GM12878 (cell line): ENCODE results near the gene DCLK2. TPM values are rescaled to one million over a fixed set of nuclear protein-coding genes. Genes with fewer than 3 reads are reported as not detected.

ENCODE experiments used
- ATAC-seq: fragments of 200-7000 bp; cut with Tn5 transposase; 3 replicates; pipeline ENCODE4 v1.9.1; 2020; ENCODE audit warnings: mild to moderate bottlenecking, moderate library complexity
- BruUV-seq: library from RNA; stranded (reverse); fragments of 400-500 nt; replicated peaks from 2 replicates; lab custom pipeline; 2021; lab: Mats Ljungman, UMichigan
- CTCF ChIA-PET: fragments of 300-600 bp; sonication (Branson Sonifier 250); formaldehyde crosslinking; extraction: SDS; loops from one replicate; lab custom pipeline; 2021; ENCODE audit warnings: inconsistent platforms; lab: Yijun Ruan, JAX
- POLR2A ChIA-PET: fragments of 350-600 bp; formaldehyde crosslinking; extraction: SDS; loops from one replicate; lab custom pipeline; 2021; ENCODE audit warnings: inconsistent platforms; lab: Charles Lee
- RAD21 ChIA-PET: fragments of 300-600 bp; sonication (Branson Sonifier 250); formaldehyde crosslinking; loops from one replicate; lab custom pipeline; 2023; ENCODE audit warnings: antibody characterized with exemption; ENCODE audit not compliant: unreplicated experiment; lab: Charles Lee
- SMC1A ChIA-PET: fragments of 300-600 bp; sonication (Branson Sonifier 250); formaldehyde crosslinking; loops from one replicate; lab custom pipeline; 2023; ENCODE audit not compliant: unreplicated experiment, uncharacterized antibody; lab: Charles Lee
- DNase-seq: peaks from one replicate; pipeline ENCODE4 v3.0.0-alpha.2; 2011; ENCODE audit warnings: low read depth, low spot score
- FAIRE-seq: peaks from 3 replicates; lab custom pipeline; 2011; peaks lifted over from hg19 to GRCh38; lab: Jason Lieb, UNC
- H2AFZ ChIP-seq: 2 replicates; pipeline ENCODE4 v1.6.0; 2011; ENCODE audit warnings: low read depth, low read length, control low read depth; ENCODE audit not compliant: control insufficient read depth
- H3K27ac ChIP-seq: 2 replicates; pipeline ENCODE4 v1.5.1; 2011; ENCODE audit warnings: control low read depth; ENCODE audit not compliant: control insufficient read depth, insufficient read depth
- H3K27me3 ChIP-seq, 2 experiments: replicated peaks in 1 of 2; 2 replicates each; pipeline versions ENCODE4 v1.6.0 to v1.6.1; 2011; ENCODE audit warnings: low read length in 1 of 2; ENCODE audit not compliant: control insufficient read depth in 2 of 2, insufficient read depth in 2 of 2
- H3K36me3 ChIP-seq, 2 experiments: 2 replicates each; pipeline ENCODE4 v1.5.1; 2011; ENCODE audit warnings: low read length in 1 of 2; ENCODE audit not compliant: control insufficient read depth in 2 of 2, insufficient read depth in 2 of 2
- H3K4me1 ChIP-seq: 2 replicates; pipeline ENCODE4 v1.6.1; 2011; ENCODE audit warnings: mild to moderate bottlenecking, low read length, moderate library complexity, mixed read lengths; ENCODE audit not compliant: control insufficient read depth, insufficient read depth
- H3K4me2 ChIP-seq: 2 replicates; pipeline ENCODE4 v1.6.0; 2011; ENCODE audit warnings: control low read depth; ENCODE audit not compliant: control insufficient read depth, insufficient read depth
- H3K4me3 ChIP-seq: fragments of 200-600 bp; sonication (generic); 2 replicates; pipeline ENCODE4 v1.5.1; 2016
- H3K79me2 ChIP-seq: 2 replicates; pipeline ENCODE4 v1.6.0; 2011; ENCODE audit warnings: low read length; ENCODE audit not compliant: control insufficient read depth, insufficient read depth
- H3K9ac ChIP-seq: 2 replicates; pipeline ENCODE4 v1.8.0; 2011; ENCODE audit warnings: low read length, control low read depth, mixed read lengths; ENCODE audit not compliant: control insufficient read depth, insufficient read depth
- H3K9me3 ChIP-seq: replicated peaks from 3 replicates; pipeline ENCODE4 v1.5.1; 2011; ENCODE audit warnings: mild to moderate bottlenecking, low read length; ENCODE audit not compliant: control insufficient read depth, insufficient read depth
- H4K20me1 ChIP-seq: 2 replicates; pipeline ENCODE4 v1.6.0; 2011; ENCODE audit not compliant: control insufficient read depth, insufficient read depth
- CBX5 ChIP-seq: sonication (generic); IDR thresholded peaks from 2 replicates; pipeline ENCODE4 v1.6.1; 2016; ENCODE audit warnings: low read depth, moderate library complexity, mild to moderate bottlenecking, inconsistent platforms
- DPF2 ChIP-seq: fragments of 450-650 bp; IDR thresholded peaks from 2 replicates; pipeline ENCODE4 v1.6.1; 2017; ENCODE audit warnings: mild to moderate bottlenecking
- SMAD1 ChIP-seq: fragments of 450-650 bp; IDR thresholded peaks from 2 replicates; pipeline ENCODE4 v1.6.1; 2018; ENCODE audit warnings: mild to moderate bottlenecking, low read depth; ENCODE audit not compliant: partially characterized antibody
- WGBS: methylation state at CpG from one replicate; pipeline ENCODE4 v1.1.6; 2016; ENCODE audit warnings: low lambda C conversion rate; ENCODE audit not compliant: insufficient replicate concordance, insufficient coverage; ENCODE audit errors: missing lambda C conversion rate; 5-methylcytosine and 5-hydroxymethylcytosine counted together
- in situ Hi-C: fragments of 300-500 bp; cut with MboI; formaldehyde crosslinking; loops from 9 replicates; pipeline ENCODE4 v1.14.3; 2018; ENCODE audit warnings: mixed read lengths
- intact Hi-C: fragments of 100-400 bp; cut with micrococcal nuclease; formaldehyde crosslinking; loops from one replicate; pipeline ENCODE4 v1.14.2; 2022; ENCODE audit not compliant: unreplicated experiment
- polyA plus RNA-seq, 11 experiments: library from polyadenylated mRNA; depleted of rRNA in 4 of 11; unstranded in 6 of 11; stranded (reverse) in 5 of 11; fragments of >200 nt; fragmentation: Nextera tagmentation in 4 of 11; fragmentation: Illumina TruSeq in 1 of 11; extraction: Ambion mirVana in 4 of 11; extraction: Trizol in 1 of 11; gene quantifications; 1 replicate in 1 of 11; 2 replicates in 10 of 11; pipeline versions ENCODE4 v1.2.1 to v1.2.3, GENCODE V29; 2011 to 2016; ENCODE audit warnings: inconsistent platforms in 2 of 11, missing spikeins in 2 of 11, low read depth in 1 of 11
- total RNA-seq, 4 experiments: library from RNA; depleted of rRNA in 3 of 4; stranded (reverse); fragments of >200 nt in 3 of 4; fragmentation: Illumina TruSeq in 1 of 4; extraction: Trizol in 1 of 4; gene quantifications; 2 replicates each; pipeline versions ENCODE4 v1.2.1 to v1.2.3, GENCODE V29; 2013 to 2021
- TF ChIP-seq, protein P1 (sequence below): IDR thresholded peaks from 2 replicates; pipeline ENCODE4 v1.6.1; 2011; ENCODE audit warnings: mild to moderate bottlenecking, low read depth, low read length, moderate library complexity; ENCODE audit not compliant: insufficient replicate concordance
- TF ChIP-seq, protein P2 (sequence below): IDR thresholded peaks from 2 replicates; pipeline ENCODE4 v1.6.1; 2011; ENCODE audit warnings: borderline replicate concordance, low read depth, mild to moderate bottlenecking, moderate library complexity, mixed read lengths, low read length; ENCODE audit not compliant: insufficient read depth; ENCODE audit errors: extremely low read length

The DCLK2 gene
- total and polyA plus RNA-seq, 10 of the 15 experiments (the other 5 are each of a cell fraction or from before 2014, with no cell fraction given), result not detected

DNA sequence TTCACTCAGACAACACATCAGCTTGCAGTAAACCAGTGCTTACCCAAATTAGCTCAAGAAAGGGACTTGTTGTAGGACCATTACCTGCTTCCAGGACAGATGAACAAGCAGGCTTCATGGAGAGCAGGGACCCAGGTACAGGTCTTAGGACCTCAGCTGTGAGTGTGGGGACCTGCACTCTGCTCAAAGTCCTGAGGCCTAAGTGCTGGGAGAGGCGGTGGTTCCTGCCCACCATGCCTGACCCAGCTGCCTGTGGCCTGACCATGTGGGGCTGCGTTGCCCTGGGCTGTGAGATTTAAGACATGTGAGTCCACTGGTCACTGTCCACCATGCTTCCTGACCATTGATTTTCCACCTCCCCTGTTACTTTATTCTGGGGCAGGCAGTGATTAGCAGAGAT is 140.2 kb downstream of the DCLK2 start:
- Histone ChIP-seq H3K4me1 (no peaks in the 10 kb centered on the region), H4K20me1 (no peaks in the 10 kb centered on the region), H3K9ac (no peak overlapping the region), H3K27ac (no peak overlapping the region), H3K79me2 (no peaks in the 10 kb centered on the region), H3K4me3 (no peak overlapping the region), H3K4me2 (no peak overlapping the region), H3K27me3 (no peaks in the 10 kb centered on the region; a peak in 1 of 4 replicates), H3K36me3 (no peaks in the 10 kb centered on the region), H2AFZ (no peak overlapping the region), H3K9me3 (no peaks in the 10 kb centered on the region)
- in situ Hi-C loops (loop anchor here (5.0 kb wide), 1 partner anchor 201 kb away; no protein-coding TSS in a partner anchor), intact Hi-C loops (no loop called here)
- TF ChIP-seq DPF2, result no peak
- no peak for DNase-seq
- CTCF ChIA-PET, result interaction anchor here (1.2 to 4.0 kb wide), 5 partner anchors 9 to 220 kb away, joined by 4 to 21 read pairs (median 4); no protein-coding TSS in a partner anchor
- 28% methylated on average over 2 of the region's 2 CpGs for WGBS
- RAD21 ChIA-PET, result no interaction called here
- FAIRE-seq, result no peak
- ATAC-seq, result no peak
- BruUV-seq, result no TSS peak
- SMC1A ChIA-PET, result interaction anchor here (0.9 to 1.0 kb wide), 2 partner anchors 25 to 216 kb away, joined by 3 to 4 read pairs; no protein-coding TSS in a partner anchor
- POLR2A ChIA-PET, result no interaction called here

DNA sequence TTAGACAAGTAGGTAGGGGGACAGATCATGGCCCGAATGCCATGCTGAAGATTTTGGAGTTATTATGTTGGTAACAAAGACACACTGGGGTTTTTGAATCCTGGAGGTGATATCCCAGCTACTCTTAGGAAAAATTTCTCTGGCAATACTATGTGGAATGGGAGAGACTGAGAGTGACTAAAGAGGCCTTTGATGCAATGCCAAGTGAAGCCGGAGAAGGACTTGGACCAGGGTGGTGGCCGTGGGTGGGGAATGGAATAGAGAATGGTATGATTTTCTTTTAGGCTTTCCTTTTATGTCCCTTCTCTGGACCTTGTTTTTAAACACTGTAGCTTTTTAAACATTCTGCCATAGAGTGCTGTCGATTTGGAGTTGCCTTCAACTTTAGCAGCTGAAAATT is 141.6 kb downstream of the DCLK2 start:
- no peaks in the 10 kb centered on the region for H3K36me3 ChIP-seq
- ATAC-seq (no peak), DNase-seq (no peak)
- RAD21 ChIA-PET, result no interaction called here
- no peaks in the 10 kb centered on the region for H3K79me2 ChIP-seq
- CTCF ChIA-PET, result interaction anchor here (1.0 to 4.0 kb wide), 3 partner anchors 11 to 222 kb away, joined by 3 to 21 read pairs (median 3); no protein-coding TSS in a partner anchor
- H3K9me3 ChIP-seq, result no peaks in the 10 kb centered on the region
- POLR2A ChIA-PET, result no interaction called here
- no peak overlapping the region for H2AFZ ChIP-seq
- no TSS peak for BruUV-seq
- TF ChIP-seq, protein P1, sequence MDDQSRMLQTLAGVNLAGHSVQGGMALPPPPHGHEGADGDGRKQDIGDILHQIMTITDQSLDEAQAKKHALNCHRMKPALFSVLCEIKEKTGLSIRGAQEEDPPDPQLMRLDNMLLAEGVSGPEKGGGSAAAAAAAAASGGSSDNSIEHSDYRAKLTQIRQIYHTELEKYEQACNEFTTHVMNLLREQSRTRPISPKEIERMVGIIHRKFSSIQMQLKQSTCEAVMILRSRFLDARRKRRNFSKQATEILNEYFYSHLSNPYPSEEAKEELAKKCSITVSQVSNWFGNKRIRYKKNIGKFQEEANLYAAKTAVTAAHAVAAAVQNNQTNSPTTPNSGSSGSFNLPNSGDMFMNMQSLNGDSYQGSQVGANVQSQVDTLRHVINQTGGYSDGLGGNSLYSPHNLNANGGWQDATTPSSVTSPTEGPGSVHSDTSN, result no peak
- TF ChIP-seq CBX5, result no peak
- TF ChIP-seq SMAD1, result no peak
- TF ChIP-seq, protein P2, sequence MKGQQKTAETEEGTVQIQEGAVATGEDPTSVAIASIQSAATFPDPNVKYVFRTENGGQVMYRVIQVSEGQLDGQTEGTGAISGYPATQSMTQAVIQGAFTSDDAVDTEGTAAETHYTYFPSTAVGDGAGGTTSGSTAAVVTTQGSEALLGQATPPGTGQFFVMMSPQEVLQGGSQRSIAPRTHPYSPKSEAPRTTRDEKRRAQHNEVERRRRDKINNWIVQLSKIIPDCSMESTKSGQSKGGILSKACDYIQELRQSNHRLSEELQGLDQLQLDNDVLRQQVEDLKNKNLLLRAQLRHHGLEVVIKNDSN, result no peak
- TF ChIP-seq, all 136 proteins: peak for 0
- Histone ChIP-seq H3K4me3 (no peak overlapping the region), H3K27ac (no peak overlapping the region), H3K4me2 (no peak overlapping the region), H4K20me1 (no peaks in the 10 kb centered on the region), H3K27me3 (no peaks in the 10 kb centered on the region; a peak in 1 of 4 replicates), H3K9ac (no peak overlapping the region), H3K4me1 (no peaks in the 10 kb centered on the region)
- SMC1A ChIA-PET, result interaction anchor here (1.4 kb wide), 1 partner anchor 20 kb away, joined by 4 read pairs; no protein-coding TSS in a partner anchor
- WGBS, result 36% methylated on average over 4 of the region's 4 CpGs
- intact Hi-C loops (no loop called here), in situ Hi-C loops (loop anchor here (5.0 kb wide), 1 partner anchor 203 kb away; no protein-coding TSS in a partner anchor)
- no peak for FAIRE-seq
